Activated T-cell treated with anti-CD3 and anti-CD28 coated beads, Interleukin-2, amount 50 U/mL, for 24 hours (primary cell): ENCODE data around the gene KCNN4.
"Not testable (repeated sequence)": the region's sequence is repeated elsewhere in the genome, so short reads cannot be mapped to it uniquely, and the experiment has no call there.

ENCODE experiments used
- DNase-seq: peaks from one replicate; pipeline ENCODE4 v3.0.0-alpha.2; 2020
- H3K27ac Mint-ChIP-seq: 2 replicates; pipeline ENCODE4 v1.8.0; 2020; ENCODE audit warnings: mild to moderate bottlenecking, mixed read lengths
- H3K27me3 Mint-ChIP-seq: 2 replicates; pipeline ENCODE4 v1.8.0; 2020; ENCODE audit warnings: mixed read lengths
- H3K36me3 Mint-ChIP-seq: 2 replicates; pipeline ENCODE4 v1.8.0; 2020; ENCODE audit warnings: low read depth, mixed read lengths
- H3K4me1 Mint-ChIP-seq: 2 replicates; pipeline ENCODE4 v1.8.0; 2020; ENCODE audit warnings: low read depth, mixed read lengths
- H3K4me3 Mint-ChIP-seq: 2 replicates; pipeline ENCODE4 v1.8.0; 2020; ENCODE audit warnings: mild to moderate bottlenecking, moderate library complexity, mixed read lengths
- H3K9me3 Mint-ChIP-seq: 2 replicates; pipeline ENCODE4 v1.8.0; 2020; ENCODE audit warnings: mixed read lengths

KCNN4 gene

GRCh38 chr19:43780706-43781525 is at the start of gene KCNN4:
Gene KCNN4 (minus strand): TSS chr19:43780973. CDS start chr19:43780861, 112 bp downstream.
- Mint-ChIP-seq H3K36me3 (peaks cover 42% of the 10 kb centered on the region), H3K4me3 (peak within 1 kb of the TSS; percentile 87), H3K27me3 (no peaks in the 10 kb centered on the region), H3K9me3 (peaks cover 4% of the 10 kb centered on the region), H3K4me1 (peaks cover 76% of the 10 kb centered on the region), H3K27ac (peak within 1 kb of the TSS; percentile 95)
- peak; percentile 83 for DNase-seq

GRCh38 chr19:43826787-43827754 is 46.3 kb upstream of the KCNN4 start, which contains the start of gene ZNF283:
Gene ZNF283 (plus strand): TSS chr19:43827321. CDS start chr19:43833505, 6,184 bp downstream.
- Mint-ChIP-seq H3K4me1 (peaks cover 20% of the 10 kb centered on the region), H3K27me3 (peaks cover 4% of the 10 kb centered on the region), H3K36me3 (peaks cover 53% of the 10 kb centered on the region), H3K9me3 (peaks cover 25% of the 10 kb centered on the region), H3K4me3 (peak within 1 kb of the TSS; percentile 88), H3K27ac (peak within 1 kb of the TSS; percentile 87)
- DNase-seq, result peak; percentile 91

GRCh38 chr19:43824572-43824971 is 43.8 kb upstream of the KCNN4 start:
- not testable (repeated sequence) for H3K4me3 Mint-ChIP-seq, DNase-seq, H3K27ac Mint-ChIP-seq
- Mint-ChIP-seq H3K4me1 (peaks cover 33% of the 10 kb centered on the region), H3K36me3 (peaks cover 28% of the 10 kb centered on the region), H3K27me3 (peaks cover 22% of the 10 kb centered on the region), H3K9me3 (peaks cover 24% of the 10 kb centered on the region)

- H3K36me3 Mint-ChIP-seq, result peaks cover 21% of the 10 kb centered on the region
- not testable (repeated sequence) for H3K4me3 Mint-ChIP-seq, H3K27ac Mint-ChIP-seq, DNase-seq
- peaks cover 33% of the 10 kb centered on the region for H3K4me1 Mint-ChIP-seq
- peaks cover 27% of the 10 kb centered on the region for H3K27me3 Mint-ChIP-seq
- peaks cover 24% of the 10 kb centered on the region for H3K9me3 Mint-ChIP-seq
These were observed 43.1 kb upstream of the KCNN4 start for GRCh38 chr19:43823856-43824255.

- H3K4me3 Mint-ChIP-seq, result peak overlapping the region; percentile 74
- H3K27me3 Mint-ChIP-seq, result peaks cover 37% of the 10 kb centered on the region
- peaks cover 16% of the 10 kb centered on the region for H3K9me3 Mint-ChIP-seq
- no peaks in the 10 kb centered on the region for H3K36me3 Mint-ChIP-seq
- H3K27ac Mint-ChIP-seq, result peak overlapping the region; percentile 9
- DNase-seq, result no peak
- H3K4me1 Mint-ChIP-seq, result peaks cover 13% of the 10 kb centered on the region
These were observed 40.1 kb upstream of the KCNN4 start for GRCh38 chr19:43820884-43821215.

- peak overlapping the region; percentile 9 for H3K27ac Mint-ChIP-seq
- peak overlapping the region; percentile 74 for H3K4me3 Mint-ChIP-seq
- DNase-seq, result peak; percentile 64
- H3K36me3 Mint-ChIP-seq, result no peaks in the 10 kb centered on the region
- H3K9me3 Mint-ChIP-seq, result peaks cover 14% of the 10 kb centered on the region
- peaks cover 37% of the 10 kb centered on the region for H3K27me3 Mint-ChIP-seq
- H3K4me1 Mint-ChIP-seq, result peaks cover 13% of the 10 kb centered on the region
These were observed 39.5 kb upstream of the KCNN4 start for GRCh38 chr19:43820098-43820883.

- no peak for DNase-seq
- Mint-ChIP-seq H3K9me3 (peaks cover 14% of the 10 kb centered on the region), H3K27ac (no peak overlapping the region), H3K4me3 (no peak overlapping the region), H3K36me3 (no peaks in the 10 kb centered on the region), H3K4me1 (peaks cover 18% of the 10 kb centered on the region), H3K27me3 (peaks cover 39% of the 10 kb centered on the region)
These were observed 37.7 kb upstream of the KCNN4 start for GRCh38 chr19:43818500-43818899.

GRCh38 chr19:43817454-43817853 is 36.7 kb upstream of the KCNN4 start:
- H3K9me3 Mint-ChIP-seq, result peaks cover 14% of the 10 kb centered on the region
- H3K4me1 Mint-ChIP-seq, result peaks cover 18% of the 10 kb centered on the region
- not testable (repeated sequence) for H3K4me3 Mint-ChIP-seq, DNase-seq, H3K27ac Mint-ChIP-seq, H3K36me3 Mint-ChIP-seq
- H3K27me3 Mint-ChIP-seq, result peaks cover 43% of the 10 kb centered on the region

GRCh38 chr19:43814663-43815352 is 34.0 kb upstream of the KCNN4 start:
- peaks cover 8% of the 10 kb centered on the region for H3K4me1 Mint-ChIP-seq
- peaks cover 3% of the 10 kb centered on the region for H3K9me3 Mint-ChIP-seq
- no peak for DNase-seq
- no peaks in the 10 kb centered on the region for H3K36me3 Mint-ChIP-seq
- no peak overlapping the region for H3K27ac Mint-ChIP-seq
- H3K4me3 Mint-ChIP-seq, result no peak overlapping the region
- H3K27me3 Mint-ChIP-seq, result peaks cover 34% of the 10 kb centered on the region

- peaks cover 6% of the 10 kb centered on the region for H3K4me1 Mint-ChIP-seq
- DNase-seq, result no peak
- peaks cover 3% of the 10 kb centered on the region for H3K9me3 Mint-ChIP-seq
- no peaks in the 10 kb centered on the region for H3K36me3 Mint-ChIP-seq
- H3K27me3 Mint-ChIP-seq, result peaks cover 25% of the 10 kb centered on the region
- H3K27ac Mint-ChIP-seq, result no peak overlapping the region
- no peak overlapping the region for H3K4me3 Mint-ChIP-seq
These were observed 31.9 kb upstream of the KCNN4 start for GRCh38 chr19:43812688-43813087.

GRCh38 chr19:43812259-43812658 is 31.5 kb upstream of the KCNN4 start:
- Mint-ChIP-seq H3K27ac (no peak overlapping the region), H3K27me3 (peaks cover 25% of the 10 kb centered on the region), H3K36me3 (no peaks in the 10 kb centered on the region), H3K4me3 (no peak overlapping the region), H3K9me3 (peaks cover 3% of the 10 kb centered on the region), H3K4me1 (peaks cover 6% of the 10 kb centered on the region)
- no peak for DNase-seq

GRCh38 chr19:43811837-43812236 is 31.1 kb upstream of the KCNN4 start:
- Mint-ChIP-seq H3K9me3 (peaks cover 3% of the 10 kb centered on the region), H3K4me3 (no peak overlapping the region), H3K27me3 (peaks cover 25% of the 10 kb centered on the region), H3K4me1 (peaks cover 6% of the 10 kb centered on the region), H3K36me3 (no peaks in the 10 kb centered on the region), H3K27ac (no peak overlapping the region)
- DNase-seq, result no peak

- Mint-ChIP-seq H3K27me3 (peaks cover 27% of the 10 kb centered on the region), H3K9me3 (no peaks in the 10 kb centered on the region), H3K4me3 (no peak overlapping the region), H3K27ac (no peak overlapping the region), H3K36me3 (no peaks in the 10 kb centered on the region), H3K4me1 (peaks cover 6% of the 10 kb centered on the region)
- DNase-seq, result no peak
These were observed 29.3 kb upstream of the KCNN4 start for GRCh38 chr19:43809762-43810696.
